K562 (cell line): ENCODE data around the gene EML2. TPM values are rescaled to one million over a fixed set of nuclear protein-coding genes. Genes with fewer than 3 reads are reported as not detected.

ENCODE experiments used
- C11orf30 ChIP-seq: fragments of 450-650 bp; IDR thresholded peaks from 2 replicates; pipeline ENCODE4 v1.6.1; 2016; ENCODE audit warnings: low read depth, mild to moderate bottlenecking
- CBX1 ChIP-seq: sonication (generic); IDR thresholded peaks from 2 replicates; pipeline ENCODE4 v1.6.1; 2016; ENCODE audit warnings: antibody characterized with exemption, low read depth, mild to moderate bottlenecking
- ESRRA ChIP-seq: fragments of 450-650 bp; IDR thresholded peaks from 2 replicates; pipeline ENCODE4 v1.6.1; 2014; ENCODE audit warnings: low read depth, mild to moderate bottlenecking, moderate library complexity, borderline replicate concordance
- JUNB ChIP-seq: fragments of 450-650 bp; formaldehyde crosslinking; conservative IDR thresholded peaks from 2 replicates; pipeline ENCODE4 v1.4.0; 2020; ENCODE audit warnings: mild to moderate bottlenecking
- NR4A1 ChIP-seq, 2 experiments: fragments of 250-450 bp in 1 of 2; fragments of 450-650 bp in 1 of 2; sonication (Bioruptor Pico) in 1 of 2; IDR thresholded peaks; 2 replicates each; pipeline versions ENCODE4 v1.4.0 to v1.6.1; 2016 to 2020; ENCODE audit warnings: mild to moderate bottlenecking in 2 of 2, missing compliant biosample characterization in 1 of 2, missing genetic modification characterization in 1 of 2, moderate library complexity in 1 of 2
- PHF20 ChIP-seq: fragments of 450-650 bp; IDR thresholded peaks from 2 replicates; pipeline ENCODE4 v1.6.1; 2018; ENCODE audit not compliant: partially characterized antibody
- SOX6 ChIP-seq: fragments of 450-650 bp; IDR thresholded peaks from 2 replicates; pipeline ENCODE4 v1.6.1; 2014; ENCODE audit warnings: mild to moderate bottlenecking
- SRSF7 ChIP-seq: fragments of 200-400 bp; formaldehyde crosslinking; optimal IDR thresholded peaks from 2 replicates; pipeline ENCODE3; 2017; ENCODE audit warnings: mild to moderate bottlenecking, low read depth, low read length
- TFAM ChIP-seq: fragments of 250-450 bp; sonication (Bioruptor Pico); conservative IDR thresholded peaks from 2 replicates; pipeline ENCODE4 v1.5.0; 2021; ENCODE audit warnings: mild to moderate bottlenecking, moderate library complexity
- TRIM28 ChIP-seq: fragments of 450-650 bp; IDR thresholded peaks from 2 replicates; pipeline ENCODE4 v1.6.1; 2017
- ZNF75A ChIP-seq: fragments of 450-650 bp; formaldehyde crosslinking; IDR thresholded peaks from 2 replicates; pipeline ENCODE4 v1.4.0; 2020; ENCODE audit warnings: mild to moderate bottlenecking
- polyA plus RNA-seq, 8 experiments: library from polyadenylated mRNA; depleted of rRNA in 4 of 8; stranded (reverse) in 5 of 8; unstranded in 3 of 8; fragments of >200 nt; fragmentation: Nextera tagmentation in 2 of 8; fragmentation: Illumina TruSeq in 1 of 8; extraction: Ambion mirVana in 2 of 8; extraction: Trizol in 1 of 8; gene quantifications; 2 replicates each; pipeline versions ENCODE4 v1.2.1 to v1.2.3, GENCODE V29; 2011 to 2014; ENCODE audit warnings: inconsistent platforms in 1 of 8, missing spikeins in 1 of 8
- total RNA-seq, 7 experiments: library from RNA; depleted of rRNA in 6 of 7; stranded (reverse); fragments of >200 nt in 6 of 7; fragmentation: Illumina TruSeq in 2 of 7; extraction: Trizol in 2 of 7; gene quantifications; 2 replicates each; pipeline versions ENCODE4 v1.2.1 to v1.2.3, GENCODE V29; 2011 to 2021; ENCODE audit warnings: low replicate concordance in 1 of 7
- TF ChIP-seq, protein P1 (sequence below): sonication (generic); formaldehyde crosslinking; IDR thresholded peaks from 2 replicates; pipeline ENCODE4 v1.8.0; 2022; ENCODE audit warnings: mild to moderate bottlenecking, missing genetic modification reagents
- TF ChIP-seq, protein P2 (sequence below): fragments of 250-450 bp; sonication (Bioruptor Pico); IDR thresholded peaks from 2 replicates; pipeline ENCODE4 v1.8.0; 2022; ENCODE audit warnings: moderate library complexity, mild to moderate bottlenecking, inconsistent platforms
- TF ChIP-seq, protein P3 (sequence below): sonication (generic); formaldehyde crosslinking; IDR thresholded peaks from 2 replicates; pipeline ENCODE4 v1.8.0; 2022; ENCODE audit warnings: mild to moderate bottlenecking, missing genetic modification reagents
- TF ChIP-seq, protein P4 (sequence below): fragments of 250-450 bp; sonication (Bioruptor Pico); IDR thresholded peaks from 2 replicates; pipeline ENCODE4 v1.4.0; 2020
- TF ChIP-seq, protein P5 (sequence below): fragments of 450-650 bp; IDR thresholded peaks from 2 replicates; pipeline ENCODE4 v1.6.1; 2016; ENCODE audit warnings: borderline replicate concordance
- TF ChIP-seq, protein P6 (sequence below): fragments of 450-650 bp; formaldehyde crosslinking; IDR thresholded peaks from 2 replicates; pipeline ENCODE4 v1.4.0; 2020; ENCODE audit warnings: mild to moderate bottlenecking, moderate library complexity

EML2 gene
- total and polyA plus RNA-seq, 9 of the 15 experiments (the other 6 are each of a cell fraction or from before 2014, with no cell fraction given): 2.6 to 69.6 (median 24.8) TPM

DNA sequence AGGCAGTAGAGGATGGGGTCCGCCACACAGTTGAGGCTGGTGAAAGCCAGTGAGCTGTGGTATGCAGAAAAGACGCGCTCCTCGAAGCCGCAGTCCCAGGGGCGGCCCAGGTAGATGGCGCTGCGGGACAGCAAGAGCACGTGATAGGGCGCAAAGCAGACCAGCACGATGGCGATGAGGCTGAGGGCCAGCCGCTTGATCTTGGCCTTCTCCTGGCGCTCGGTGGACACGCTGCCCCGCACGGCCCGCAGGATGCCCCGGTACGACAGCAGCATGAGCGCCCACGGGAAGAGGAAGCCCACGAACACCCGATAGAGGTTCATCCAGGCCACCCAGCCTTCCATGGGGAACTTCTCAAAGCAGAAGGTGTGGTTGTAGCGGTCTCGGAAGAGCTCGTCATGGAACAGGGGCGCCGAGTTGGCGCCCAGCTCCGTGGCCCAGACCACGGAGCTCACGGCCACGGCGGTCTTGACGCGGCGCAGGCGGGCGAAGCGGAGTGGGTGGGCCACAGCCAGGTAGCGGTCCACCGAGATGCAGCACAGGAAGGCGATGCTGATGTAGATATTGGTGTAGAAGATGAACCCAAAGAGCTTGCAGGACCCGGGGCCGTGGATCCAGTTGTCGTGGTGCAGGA is 48.1 kb downstream of the EML2 start (continued):
- 0 out of 2 replicates have a peak, but pooled peaks have one; percentile 65 for TF ChIP-seq NR4A1 (CRISPR knock-in tag; IDR thresholded peaks at IDR 0.05)
- TF ChIP-seq NR4A1 (tag; IDR thresholded peaks at IDR 0.05): peak; percentile 66; the same call in 1 of the 2 replicates
- peak; percentile 67; the same call in 1 of the 2 replicates for TF ChIP-seq ESRRA
- TF ChIP-seq, protein P1, sequence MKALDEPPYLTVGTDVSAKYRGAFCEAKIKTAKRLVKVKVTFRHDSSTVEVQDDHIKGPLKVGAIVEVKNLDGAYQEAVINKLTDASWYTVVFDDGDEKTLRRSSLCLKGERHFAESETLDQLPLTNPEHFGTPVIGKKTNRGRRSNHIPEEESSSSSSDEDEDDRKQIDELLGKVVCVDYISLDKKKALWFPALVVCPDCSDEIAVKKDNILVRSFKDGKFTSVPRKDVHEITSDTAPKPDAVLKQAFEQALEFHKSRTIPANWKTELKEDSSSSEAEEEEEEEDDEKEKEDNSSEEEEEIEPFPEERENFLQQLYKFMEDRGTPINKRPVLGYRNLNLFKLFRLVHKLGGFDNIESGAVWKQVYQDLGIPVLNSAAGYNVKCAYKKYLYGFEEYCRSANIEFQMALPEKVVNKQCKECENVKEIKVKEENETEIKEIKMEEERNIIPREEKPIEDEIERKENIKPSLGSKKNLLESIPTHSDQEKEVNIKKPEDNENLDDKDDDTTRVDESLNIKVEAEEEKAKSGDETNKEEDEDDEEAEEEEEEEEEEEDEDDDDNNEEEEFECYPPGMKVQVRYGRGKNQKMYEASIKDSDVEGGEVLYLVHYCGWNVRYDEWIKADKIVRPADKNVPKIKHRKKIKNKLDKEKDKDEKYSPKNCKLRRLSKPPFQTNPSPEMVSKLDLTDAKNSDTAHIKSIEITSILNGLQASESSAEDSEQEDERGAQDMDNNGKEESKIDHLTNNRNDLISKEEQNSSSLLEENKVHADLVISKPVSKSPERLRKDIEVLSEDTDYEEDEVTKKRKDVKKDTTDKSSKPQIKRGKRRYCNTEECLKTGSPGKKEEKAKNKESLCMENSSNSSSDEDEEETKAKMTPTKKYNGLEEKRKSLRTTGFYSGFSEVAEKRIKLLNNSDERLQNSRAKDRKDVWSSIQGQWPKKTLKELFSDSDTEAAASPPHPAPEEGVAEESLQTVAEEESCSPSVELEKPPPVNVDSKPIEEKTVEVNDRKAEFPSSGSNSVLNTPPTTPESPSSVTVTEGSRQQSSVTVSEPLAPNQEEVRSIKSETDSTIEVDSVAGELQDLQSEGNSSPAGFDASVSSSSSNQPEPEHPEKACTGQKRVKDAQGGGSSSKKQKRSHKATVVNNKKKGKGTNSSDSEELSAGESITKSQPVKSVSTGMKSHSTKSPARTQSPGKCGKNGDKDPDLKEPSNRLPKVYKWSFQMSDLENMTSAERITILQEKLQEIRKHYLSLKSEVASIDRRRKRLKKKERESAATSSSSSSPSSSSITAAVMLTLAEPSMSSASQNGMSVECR (CRISPR knock-in tag): 0 out of 2 replicates have a peak, but pooled peaks have one; percentile 21
- no peak for TF ChIP-seq JUNB (CRISPR knock-in tag)
- TF ChIP-seq, protein P2, sequence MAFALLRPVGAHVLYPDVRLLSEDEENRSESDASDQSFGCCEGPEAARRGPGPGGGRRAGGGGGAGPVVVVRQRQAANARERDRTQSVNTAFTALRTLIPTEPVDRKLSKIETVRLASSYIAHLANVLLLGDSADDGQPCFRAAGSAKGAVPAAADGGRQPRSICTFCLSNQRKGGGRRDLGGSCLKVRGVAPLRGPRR (CRISPR knock-in tag): no peak
- no peak for TF ChIP-seq ZNF75A
- TF ChIP-seq, protein P3, sequence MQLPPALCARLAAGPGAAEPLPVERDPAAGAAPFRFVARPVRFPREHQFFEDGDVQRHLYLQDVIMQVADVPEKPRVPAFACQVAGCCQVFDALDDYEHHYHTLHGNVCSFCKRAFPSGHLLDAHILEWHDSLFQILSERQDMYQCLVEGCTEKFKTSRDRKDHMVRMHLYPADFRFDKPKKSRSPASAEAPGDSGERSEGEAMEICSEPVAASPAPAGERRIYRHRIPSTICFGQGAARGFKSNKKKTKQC (CRISPR knock-in tag): peak; percentile 84; the same call in 1 of the 2 replicates
- peak; percentile 37; the same call in 1 of the 2 replicates for TF ChIP-seq SOX6
- TF ChIP-seq TRIM28: no peak
- TF ChIP-seq TFAM (CRISPR knock-in tag): no peak
- TF ChIP-seq C11orf30: no peak
- TF ChIP-seq, protein P4, sequence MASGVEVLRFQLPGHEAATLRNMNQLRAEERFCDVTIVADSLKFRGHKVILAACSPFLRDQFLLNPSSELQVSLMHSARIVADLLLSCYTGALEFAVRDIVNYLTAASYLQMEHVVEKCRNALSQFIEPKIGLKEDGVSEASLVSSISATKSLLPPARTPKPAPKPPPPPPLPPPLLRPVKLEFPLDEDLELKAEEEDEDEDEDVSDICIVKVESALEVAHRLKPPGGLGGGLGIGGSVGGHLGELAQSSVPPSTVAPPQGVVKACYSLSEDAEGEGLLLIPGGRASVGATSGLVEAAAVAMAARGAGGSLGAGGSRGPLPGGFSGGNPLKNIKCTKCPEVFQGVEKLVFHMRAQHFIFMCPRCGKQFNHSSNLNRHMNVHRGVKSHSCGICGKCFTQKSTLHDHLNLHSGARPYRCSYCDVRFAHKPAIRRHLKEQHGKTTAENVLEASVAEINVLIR (CRISPR knock-in tag): no peak
- no peak for TF ChIP-seq SRSF7
- peak; percentile 49; the same call in 1 of the 2 replicates for TF ChIP-seq CBX1
- TF ChIP-seq PHF20: peak; percentile 42
- TF ChIP-seq, protein P5, sequence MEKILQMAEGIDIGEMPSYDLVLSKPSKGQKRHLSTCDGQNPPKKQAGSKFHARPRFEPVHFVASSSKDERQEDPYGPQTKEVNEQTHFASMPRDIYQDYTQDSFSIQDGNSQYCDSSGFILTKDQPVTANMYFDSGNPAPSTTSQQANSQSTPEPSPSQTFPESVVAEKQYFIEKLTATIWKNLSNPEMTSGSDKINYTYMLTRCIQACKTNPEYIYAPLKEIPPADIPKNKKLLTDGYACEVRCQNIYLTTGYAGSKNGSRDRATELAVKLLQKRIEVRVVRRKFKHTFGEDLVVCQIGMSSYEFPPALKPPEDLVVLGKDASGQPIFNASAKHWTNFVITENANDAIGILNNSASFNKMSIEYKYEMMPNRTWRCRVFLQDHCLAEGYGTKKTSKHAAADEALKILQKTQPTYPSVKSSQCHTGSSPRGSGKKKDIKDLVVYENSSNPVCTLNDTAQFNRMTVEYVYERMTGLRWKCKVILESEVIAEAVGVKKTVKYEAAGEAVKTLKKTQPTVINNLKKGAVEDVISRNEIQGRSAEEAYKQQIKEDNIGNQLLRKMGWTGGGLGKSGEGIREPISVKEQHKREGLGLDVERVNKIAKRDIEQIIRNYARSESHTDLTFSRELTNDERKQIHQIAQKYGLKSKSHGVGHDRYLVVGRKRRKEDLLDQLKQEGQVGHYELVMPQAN: no peak
- TF ChIP-seq, protein P6, sequence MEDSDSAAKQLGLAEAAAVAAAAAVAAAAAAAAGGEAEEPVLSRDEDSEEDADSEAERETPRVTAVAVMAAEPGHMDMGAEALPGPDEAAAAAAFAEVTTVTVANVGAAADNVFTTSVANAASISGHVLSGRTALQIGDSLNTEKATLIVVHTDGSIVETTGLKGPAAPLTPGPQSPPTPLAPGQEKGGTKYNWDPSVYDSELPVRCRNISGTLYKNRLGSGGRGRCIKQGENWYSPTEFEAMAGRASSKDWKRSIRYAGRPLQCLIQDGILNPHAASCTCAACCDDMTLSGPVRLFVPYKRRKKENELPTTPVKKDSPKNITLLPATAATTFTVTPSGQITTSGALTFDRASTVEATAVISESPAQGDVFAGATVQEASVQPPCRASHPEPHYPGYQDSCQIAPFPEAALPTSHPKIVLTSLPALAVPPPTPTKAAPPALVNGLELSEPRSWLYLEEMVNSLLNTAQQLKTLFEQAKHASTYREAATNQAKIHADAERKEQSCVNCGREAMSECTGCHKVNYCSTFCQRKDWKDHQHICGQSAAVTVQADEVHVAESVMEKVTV (CRISPR knock-in tag): peak; percentile 69
